GM12878 (cell line): ENCODE data around the gene TBATA.

Experiments
- FOXM1 ChIP-seq: IDR thresholded peaks from 2 replicates; pipeline ENCODE4 v1.6.1; 2012; ENCODE audit warnings: low read depth, mild to moderate bottlenecking, inconsistent platforms, low read length, moderate library complexity
- GABPA ChIP-seq: IDR thresholded peaks from 2 replicates; pipeline ENCODE4 v1.6.1; 2014; ENCODE audit warnings: antibody characterized with exemption, low read depth, mild to moderate bottlenecking, inconsistent platforms
- IKZF1 ChIP-seq: fragments of 450-650 bp; conservative IDR thresholded peaks from 2 replicates; pipeline ENCODE4 v1.6.1; 2017; ENCODE audit warnings: antibody characterized with exemption, mild to moderate bottlenecking
- NFYB ChIP-seq: IDR thresholded peaks from 2 replicates; pipeline ENCODE4 v1.6.1; 2011; ENCODE audit warnings: low read depth, mild to moderate bottlenecking, low read length, improper control_type of control experiment, moderate library complexity; ENCODE audit not compliant: insufficient read depth
- NRF1 ChIP-seq: conservative IDR thresholded peaks from 2 replicates; pipeline ENCODE4 v1.6.1; 2011; ENCODE audit warnings: mild to moderate bottlenecking, low read depth, low read length, improper control_type of control experiment
- POLR2A ChIP-seq: IDR thresholded peaks from 2 replicates; pipeline ENCODE4 v1.6.1; 2011; ENCODE audit warnings: low read depth, mild to moderate bottlenecking, low read length
- RB1 ChIP-seq: fragments of 450-650 bp; formaldehyde crosslinking; IDR thresholded peaks from 2 replicates; pipeline ENCODE4 v1.6.1; 2017; ENCODE audit warnings: mild to moderate bottlenecking, borderline replicate concordance
- RBBP5 ChIP-seq: fragments of 200-600 bp; sonication (generic); conservative IDR thresholded peaks from 2 replicates; pipeline ENCODE4 v1.6.1; 2016
- TF ChIP-seq, protein P1 (sequence below): fragments of 450-650 bp; IDR thresholded peaks from 2 replicates; pipeline ENCODE4 v1.6.1; 2017; ENCODE audit warnings: mild to moderate bottlenecking
- TF ChIP-seq, protein P2 (sequence below), 3 experiments: IDR thresholded peaks in 2 of 3; conservative IDR thresholded peaks in 1 of 3; 2 replicates each; pipeline ENCODE4 v1.5.1; 2011; ENCODE audit warnings: low read depth in 3 of 3, low read length in 3 of 3, mild to moderate bottlenecking in 3 of 3, control low read depth in 2 of 3, moderate library complexity in 2 of 3, inconsistent platforms in 1 of 3, mixed read lengths in 1 of 3; ENCODE audit not compliant: control insufficient read depth in 2 of 3, insufficient read depth in 1 of 3; ENCODE audit errors: extremely low read depth in 1 of 3
- TF ChIP-seq, protein P3 (sequence below): IDR thresholded peaks from 2 replicates; pipeline ENCODE4 v1.6.1; 2012; ENCODE audit warnings: low read depth, low read length, improper control_type of control experiment
- TF ChIP-seq, protein P4 (sequence below): fragments of 450-650 bp; IDR thresholded peaks from 2 replicates; pipeline ENCODE4 v1.6.1; 2017; ENCODE audit warnings: mild to moderate bottlenecking, low read depth, inconsistent platforms; ENCODE audit not compliant: poor library complexity, severe bottlenecking

DNA sequence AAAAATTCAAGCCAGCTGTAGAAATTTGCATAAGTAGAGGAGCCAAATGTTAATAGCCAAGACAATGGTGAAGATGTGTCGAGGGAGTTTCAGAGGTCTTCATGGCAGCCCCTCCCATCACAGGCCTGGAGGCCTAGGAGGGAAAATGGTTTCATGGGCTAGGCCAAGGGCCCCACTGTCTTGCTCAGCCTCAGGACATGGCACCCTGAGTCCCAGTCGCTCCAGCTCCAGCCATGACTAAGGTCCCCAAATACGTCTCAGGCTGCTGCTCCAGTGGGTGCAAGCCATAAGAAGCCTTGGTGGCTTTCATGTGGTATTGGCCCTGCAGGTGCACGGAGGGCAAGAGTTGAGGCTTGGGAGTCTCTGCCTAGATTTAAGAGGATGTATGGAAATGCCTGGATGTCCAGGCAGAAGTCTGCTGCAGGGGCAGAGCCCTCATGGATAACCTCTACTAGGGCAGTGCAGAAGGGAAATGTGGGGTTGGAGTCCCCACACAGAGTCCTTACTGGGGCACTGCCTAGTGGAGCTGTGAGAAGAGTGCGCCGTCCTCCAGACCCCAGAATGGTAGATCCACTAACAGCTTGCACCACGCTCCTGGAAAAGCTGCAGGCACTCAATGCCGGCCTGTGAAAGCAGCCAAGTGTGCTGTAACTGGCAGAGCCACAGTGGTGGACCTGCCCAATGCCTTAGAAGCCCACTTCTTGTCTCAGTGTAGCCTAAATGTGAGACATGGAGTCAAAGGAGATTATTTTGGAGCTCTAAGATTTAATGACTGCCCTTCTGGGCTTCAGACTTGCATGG, 19.2 kb downstream of the TBATA start:
- TF ChIP-seq, protein P1, sequence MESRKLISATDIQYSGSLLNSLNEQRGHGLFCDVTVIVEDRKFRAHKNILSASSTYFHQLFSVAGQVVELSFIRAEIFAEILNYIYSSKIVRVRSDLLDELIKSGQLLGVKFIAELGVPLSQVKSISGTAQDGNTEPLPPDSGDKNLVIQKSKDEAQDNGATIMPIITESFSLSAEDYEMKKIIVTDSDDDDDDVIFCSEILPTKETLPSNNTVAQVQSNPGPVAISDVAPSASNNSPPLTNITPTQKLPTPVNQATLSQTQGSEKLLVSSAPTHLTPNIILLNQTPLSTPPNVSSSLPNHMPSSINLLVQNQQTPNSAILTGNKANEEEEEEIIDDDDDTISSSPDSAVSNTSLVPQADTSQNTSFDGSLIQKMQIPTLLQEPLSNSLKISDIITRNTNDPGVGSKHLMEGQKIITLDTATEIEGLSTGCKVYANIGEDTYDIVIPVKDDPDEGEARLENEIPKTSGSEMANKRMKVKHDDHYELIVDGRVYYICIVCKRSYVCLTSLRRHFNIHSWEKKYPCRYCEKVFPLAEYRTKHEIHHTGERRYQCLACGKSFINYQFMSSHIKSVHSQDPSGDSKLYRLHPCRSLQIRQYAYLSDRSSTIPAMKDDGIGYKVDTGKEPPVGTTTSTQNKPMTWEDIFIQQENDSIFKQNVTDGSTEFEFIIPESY = no peak
- TF ChIP-seq POLR2A (no peak), GABPA (no peak), NFYB (no peak), RB1 (no peak), RBBP5 (no peak), IKZF1 (no peak), FOXM1 (no peak), NRF1 (no peak)
- TF ChIP-seq, protein P2, sequence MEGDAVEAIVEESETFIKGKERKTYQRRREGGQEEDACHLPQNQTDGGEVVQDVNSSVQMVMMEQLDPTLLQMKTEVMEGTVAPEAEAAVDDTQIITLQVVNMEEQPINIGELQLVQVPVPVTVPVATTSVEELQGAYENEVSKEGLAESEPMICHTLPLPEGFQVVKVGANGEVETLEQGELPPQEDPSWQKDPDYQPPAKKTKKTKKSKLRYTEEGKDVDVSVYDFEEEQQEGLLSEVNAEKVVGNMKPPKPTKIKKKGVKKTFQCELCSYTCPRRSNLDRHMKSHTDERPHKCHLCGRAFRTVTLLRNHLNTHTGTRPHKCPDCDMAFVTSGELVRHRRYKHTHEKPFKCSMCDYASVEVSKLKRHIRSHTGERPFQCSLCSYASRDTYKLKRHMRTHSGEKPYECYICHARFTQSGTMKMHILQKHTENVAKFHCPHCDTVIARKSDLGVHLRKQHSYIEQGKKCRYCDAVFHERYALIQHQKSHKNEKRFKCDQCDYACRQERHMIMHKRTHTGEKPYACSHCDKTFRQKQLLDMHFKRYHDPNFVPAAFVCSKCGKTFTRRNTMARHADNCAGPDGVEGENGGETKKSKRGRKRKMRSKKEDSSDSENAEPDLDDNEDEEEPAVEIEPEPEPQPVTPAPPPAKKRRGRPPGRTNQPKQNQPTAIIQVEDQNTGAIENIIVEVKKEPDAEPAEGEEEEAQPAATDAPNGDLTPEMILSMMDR (IDR thresholded peaks at IDR 0.05 in 2 of 3, conservative IDR thresholded peaks at IDR 0.05 in 1 of 3; ENCODE audit: control insufficient read depth in 2 of 3, extremely low read depth in 1 of 3, insufficient read depth in 1 of 3, low read depth in 3 of 3, low read length in 3 of 3) = no peak
- TF ChIP-seq, protein P3, sequence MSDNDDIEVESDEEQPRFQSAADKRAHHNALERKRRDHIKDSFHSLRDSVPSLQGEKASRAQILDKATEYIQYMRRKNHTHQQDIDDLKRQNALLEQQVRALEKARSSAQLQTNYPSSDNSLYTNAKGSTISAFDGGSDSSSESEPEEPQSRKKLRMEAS = no peak
- TF ChIP-seq, protein P4, sequence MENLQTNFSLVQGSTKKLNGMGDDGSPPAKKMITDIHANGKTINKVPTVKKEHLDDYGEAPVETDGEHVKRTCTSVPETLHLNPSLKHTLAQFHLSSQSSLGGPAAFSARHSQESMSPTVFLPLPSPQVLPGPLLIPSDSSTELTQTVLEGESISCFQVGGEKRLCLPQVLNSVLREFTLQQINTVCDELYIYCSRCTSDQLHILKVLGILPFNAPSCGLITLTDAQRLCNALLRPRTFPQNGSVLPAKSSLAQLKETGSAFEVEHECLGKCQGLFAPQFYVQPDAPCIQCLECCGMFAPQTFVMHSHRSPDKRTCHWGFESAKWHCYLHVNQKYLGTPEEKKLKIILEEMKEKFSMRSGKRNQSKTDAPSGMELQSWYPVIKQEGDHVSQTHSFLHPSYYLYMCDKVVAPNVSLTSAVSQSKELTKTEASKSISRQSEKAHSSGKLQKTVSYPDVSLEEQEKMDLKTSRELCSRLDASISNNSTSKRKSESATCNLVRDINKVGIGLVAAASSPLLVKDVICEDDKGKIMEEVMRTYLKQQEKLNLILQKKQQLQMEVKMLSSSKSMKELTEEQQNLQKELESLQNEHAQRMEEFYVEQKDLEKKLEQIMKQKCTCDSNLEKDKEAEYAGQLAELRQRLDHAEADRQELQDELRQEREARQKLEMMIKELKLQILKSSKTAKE = no peak
